Fibroblast of lung (primary cell): ENCODE results near the gene VIPR2.

Experiments
- CTCF ChIP-seq, 2 donors: IDR thresholded peaks in 1 of 2; conservative IDR thresholded peaks in 1 of 2; 1 replicate in 1 of 2; 2 replicates in 1 of 2; pipeline ENCODE4 v1.5.1; 2011 to 2012; ENCODE audit warnings: low read length in 2 of 2, control low read depth in 1 of 2, inconsistent platforms in 1 of 2, low read depth in 1 of 2, mild to moderate bottlenecking in 1 of 2
- EZH2 ChIP-seq: IDR thresholded peaks from 2 replicates; pipeline ENCODE4 v1.5.1; 2012; ENCODE audit warnings: low read length, control low read depth, mild to moderate bottlenecking; ENCODE audit errors: missing control alignments

DNA sequence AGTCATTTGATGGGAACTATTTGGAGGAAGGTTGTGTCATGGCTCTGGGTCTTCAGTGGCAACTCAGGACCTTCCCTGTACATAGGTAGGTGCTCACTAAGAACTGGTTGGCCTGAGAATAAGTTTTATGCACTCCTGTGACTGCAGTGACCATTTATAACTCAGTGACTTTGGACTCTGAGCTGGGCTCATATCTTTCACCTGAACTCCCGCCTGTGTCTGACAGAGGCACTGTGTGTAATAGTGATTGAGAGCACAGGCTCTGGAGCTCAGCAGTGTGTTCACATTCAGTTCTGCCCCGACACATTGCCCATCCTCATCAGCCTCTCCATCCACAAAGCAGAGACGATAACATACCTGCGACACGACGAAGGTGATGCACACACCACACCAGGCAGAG is 34.6 kb upstream of the VIPR2 start:
- no peak for TF ChIP-seq CTCF (conservative IDR thresholded peaks at IDR 0.05 in 1 of 2, IDR thresholded peaks at IDR 0.05 in 1 of 2; ENCODE audit: low read depth in 1 of 2, low read length in 2 of 2)
- no peak for TF ChIP-seq EZH2
